Mononuclear cell (primary cell): ENCODE measurements around the gene LHX1. TPM values are rescaled to one million over a fixed set of nuclear protein-coding genes. Genes with fewer than 3 reads are reported as not detected.

Experiments used
- H3K27me3 ChIP-seq: 2 replicates; pipeline ENCODE4 v1.6.0; 2011; ENCODE audit warnings: low read length, control low read depth; ENCODE audit not compliant: insufficient read depth
- H3K4me1 ChIP-seq: 2 replicates; pipeline ENCODE4 v1.5.1; 2011; ENCODE audit warnings: mild to moderate bottlenecking, low read length, control low read depth; ENCODE audit not compliant: insufficient read depth
- H3K4me3 ChIP-seq: 2 replicates; pipeline ENCODE4 v1.5.1; 2011; ENCODE audit warnings: mild to moderate bottlenecking, low read length, moderate library complexity
- H3K9me3 ChIP-seq: 2 replicates; pipeline ENCODE4 v1.5.1; 2011; ENCODE audit warnings: low read depth, mild to moderate bottlenecking, control low read depth, low read length
- total RNA-seq: library from RNA; depleted of rRNA; stranded (reverse); fragments of >200 nt; gene quantifications from one replicate; pipeline ENCODE4 v1.2.3, GENCODE V29; 2012

The LHX1 gene
- not detected for total RNA-seq

- Histone ChIP-seq H3K9me3 (no peaks in the 10 kb centered on the region), H3K4me1 (peaks cover 72% of the 10 kb centered on the region), H3K27me3 (peaks cover 97% of the 10 kb centered on the region), H3K4me3 (no peak within 1 kb of the TSS)
Observed at GRCh38 chr17:36937001-36937958, at the start of gene LHX1. Gene LHX1, plus strand, starts transcription at chr17:36937475. Its CDS starts 723 bp downstream, at chr17:36938198.

DNA sequence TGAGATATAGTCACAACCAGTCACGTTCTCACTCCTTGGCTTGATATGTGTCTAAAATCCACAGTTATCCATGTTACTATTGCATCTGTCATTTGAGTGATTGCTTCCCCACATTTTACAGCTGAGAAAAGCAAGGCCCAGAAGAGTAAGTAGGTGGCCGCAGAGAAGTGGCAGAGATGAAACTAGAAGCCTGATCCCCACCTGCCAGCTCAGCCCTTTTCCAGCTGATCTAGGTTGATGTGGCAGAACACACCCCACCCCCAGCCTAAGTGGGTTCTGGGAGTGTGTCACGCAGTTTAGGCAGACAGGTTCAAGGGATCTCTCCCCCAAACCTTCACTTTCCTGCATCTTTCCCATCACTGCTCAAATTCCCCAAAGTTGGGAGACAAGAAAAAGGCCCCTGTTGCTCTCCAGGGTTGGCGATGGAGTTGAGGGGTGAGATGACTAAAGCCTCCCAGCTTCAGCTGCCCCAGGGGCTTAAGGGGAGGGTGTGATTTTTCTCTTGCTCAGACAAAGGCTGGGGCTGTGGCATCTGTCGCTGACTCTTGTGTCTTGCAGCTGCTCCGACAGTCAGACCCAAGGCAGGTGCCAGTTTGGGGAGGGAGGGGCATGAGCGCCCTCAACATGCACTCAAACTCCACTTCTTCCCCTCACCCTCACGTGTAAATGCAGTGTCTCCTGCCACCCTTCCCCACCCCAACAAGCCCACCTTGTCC, 48.9 kb upstream of the LHX1 start:
- no peak overlapping the region for H3K4me3 ChIP-seq
- no peaks in the 10 kb centered on the region for H3K9me3 ChIP-seq
- H3K4me1 ChIP-seq = no peaks in the 10 kb centered on the region
- H3K27me3 ChIP-seq = peaks cover 13% of the 10 kb centered on the region

DNA sequence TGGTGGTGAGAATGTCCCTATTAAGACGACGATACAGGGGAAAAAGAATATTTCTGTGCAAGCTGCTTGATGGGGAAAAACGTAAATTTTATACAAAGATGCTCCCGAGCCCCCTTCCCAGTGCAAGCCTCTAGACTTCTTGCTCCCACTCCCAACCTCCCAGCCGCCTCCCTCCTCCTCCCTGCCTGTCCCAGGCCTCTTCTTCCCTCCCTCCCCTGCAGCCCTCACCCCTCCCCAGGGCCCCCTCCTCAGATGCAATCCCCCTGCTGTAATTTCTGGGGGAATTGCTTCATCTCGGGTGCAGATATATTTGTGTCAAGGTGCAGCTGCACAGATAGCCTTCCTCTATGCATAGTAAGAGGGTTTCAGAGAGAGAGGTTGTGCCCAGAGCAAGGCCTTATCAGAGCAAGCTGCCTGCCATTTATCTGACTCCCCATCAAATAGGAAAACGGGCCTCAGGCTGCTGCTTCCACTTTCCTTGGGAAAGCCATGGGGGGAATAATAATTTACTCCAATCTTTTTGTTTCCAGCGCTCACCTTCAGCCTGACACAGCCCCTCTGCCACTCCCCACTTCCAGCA, 47.4 kb upstream of the LHX1 start:
- Histone ChIP-seq H3K27me3 (peaks cover 7% of the 10 kb centered on the region), H3K4me3 (no peak overlapping the region), H3K4me1 (no peaks in the 10 kb centered on the region), H3K9me3 (no peaks in the 10 kb centered on the region)

DNA sequence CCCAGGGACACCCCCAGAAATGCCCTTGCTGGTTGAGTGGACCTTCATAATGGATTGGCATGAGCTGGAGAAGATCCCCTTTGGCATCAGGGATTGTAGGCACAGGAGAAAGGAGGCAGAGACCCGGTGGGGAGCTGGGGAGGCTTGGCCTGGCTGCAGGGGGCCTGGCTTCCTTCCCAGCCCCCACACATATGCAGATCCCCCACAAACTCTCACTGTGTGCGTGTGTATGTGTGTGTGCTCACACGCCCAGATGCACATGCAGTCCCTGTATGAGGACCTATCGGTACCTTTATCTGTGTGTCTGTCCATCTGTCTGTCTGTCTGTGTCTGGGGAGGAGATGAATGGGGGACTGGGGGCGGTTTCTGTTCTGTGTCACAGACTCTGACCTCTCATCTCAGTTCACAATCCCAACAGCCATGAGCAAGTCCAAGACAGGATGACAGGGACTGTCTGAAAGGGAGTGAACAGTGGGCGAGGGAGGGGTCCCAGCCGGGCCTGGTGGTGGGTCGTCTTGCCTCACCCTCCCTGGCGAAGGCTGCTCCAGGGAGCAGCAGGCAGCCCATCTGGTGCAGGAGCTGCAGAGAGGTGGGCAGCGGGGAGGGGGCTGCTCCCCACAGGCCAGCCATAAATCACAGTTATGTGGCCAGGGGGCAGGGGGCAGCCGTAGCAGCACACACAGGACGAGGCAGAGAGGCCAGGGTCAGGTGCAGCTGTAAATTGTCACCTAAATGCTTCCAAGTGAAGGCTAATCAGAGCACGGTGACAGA, 46.7 kb upstream of the LHX1 start:
- Histone ChIP-seq H3K4me3 (no peak overlapping the region), H3K9me3 (no peaks in the 10 kb centered on the region), H3K27me3 (peaks cover 4% of the 10 kb centered on the region), H3K4me1 (no peaks in the 10 kb centered on the region)

- Histone ChIP-seq H3K4me1 (no peaks in the 10 kb centered on the region), H3K9me3 (no peaks in the 10 kb centered on the region), H3K27me3 (peaks cover under 1% of the 10 kb centered on the region), H3K4me3 (no peak overlapping the region)
Observed at GRCh38 chr17:36892112-36892838, 45.0 kb upstream of the LHX1 start.

GRCh38 chr17:36894177-36894576, 43.1 kb upstream of the LHX1 start:
- Histone ChIP-seq H3K4me1 (no peaks in the 10 kb centered on the region), H3K9me3 (no peaks in the 10 kb centered on the region), H3K27me3 (no peaks in the 10 kb centered on the region), H3K4me3 (no peak overlapping the region)

GRCh38 chr17:36894925-36895324, 42.4 kb upstream of the LHX1 start:
- no peak overlapping the region for H3K4me3 ChIP-seq
- no peaks in the 10 kb centered on the region for H3K27me3 ChIP-seq
- H3K4me1 ChIP-seq = no peaks in the 10 kb centered on the region
- H3K9me3 ChIP-seq = no peaks in the 10 kb centered on the region

DNA sequence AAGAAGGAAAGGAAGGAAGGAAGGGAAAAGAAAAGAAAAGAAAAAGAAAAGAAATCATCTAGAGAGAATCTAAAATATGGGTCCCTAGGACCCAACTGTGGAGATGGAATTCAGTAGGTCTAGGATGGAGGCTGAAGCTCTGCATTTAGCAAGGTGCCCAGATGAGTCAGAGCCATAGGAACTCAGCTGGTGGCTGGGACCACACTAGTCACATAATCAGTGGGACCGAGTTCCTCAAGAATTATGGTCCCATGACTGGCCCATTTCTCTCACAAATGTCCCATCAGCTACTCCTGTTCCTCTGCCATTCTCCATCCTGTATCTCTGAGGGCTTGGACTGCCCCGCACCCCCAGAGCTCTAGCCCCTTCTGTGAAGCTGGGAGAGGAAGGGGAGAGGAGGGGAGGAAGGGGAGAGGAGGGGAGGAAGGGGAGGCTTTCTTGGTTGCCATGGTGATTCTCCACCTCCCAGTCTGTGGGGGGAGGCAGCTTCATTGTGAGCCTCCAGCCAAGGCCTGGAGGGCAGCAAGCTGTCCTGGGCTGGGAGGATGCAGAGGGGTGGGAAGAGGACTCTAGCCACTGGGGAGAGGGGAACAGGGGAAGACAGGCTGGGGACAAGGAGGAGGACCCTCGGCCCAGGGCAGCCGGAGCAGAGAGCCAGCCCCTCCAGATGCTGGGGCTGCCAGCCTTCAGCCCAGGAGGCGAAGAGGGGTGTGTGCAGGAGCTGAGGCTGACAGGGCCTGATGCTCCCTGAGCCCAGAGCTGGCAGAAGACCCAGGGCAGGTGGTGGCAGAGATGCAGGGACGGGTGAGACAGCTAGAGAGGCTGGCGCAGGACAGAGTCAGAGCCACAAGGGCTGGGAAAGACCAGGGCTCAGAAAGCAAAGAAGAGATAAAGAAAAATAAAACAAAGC, 37.8 kb upstream of the LHX1 start:
- Histone ChIP-seq H3K4me1 (no peaks in the 10 kb centered on the region), H3K27me3 (no peaks in the 10 kb centered on the region), H3K9me3 (no peaks in the 10 kb centered on the region), H3K4me3 (no peak overlapping the region)

GRCh38 chr17:36900160-36900512, 37.1 kb upstream of the LHX1 start:
- Histone ChIP-seq H3K9me3 (no peaks in the 10 kb centered on the region), H3K27me3 (no peaks in the 10 kb centered on the region), H3K4me3 (no peak overlapping the region), H3K4me1 (no peaks in the 10 kb centered on the region)

DNA sequence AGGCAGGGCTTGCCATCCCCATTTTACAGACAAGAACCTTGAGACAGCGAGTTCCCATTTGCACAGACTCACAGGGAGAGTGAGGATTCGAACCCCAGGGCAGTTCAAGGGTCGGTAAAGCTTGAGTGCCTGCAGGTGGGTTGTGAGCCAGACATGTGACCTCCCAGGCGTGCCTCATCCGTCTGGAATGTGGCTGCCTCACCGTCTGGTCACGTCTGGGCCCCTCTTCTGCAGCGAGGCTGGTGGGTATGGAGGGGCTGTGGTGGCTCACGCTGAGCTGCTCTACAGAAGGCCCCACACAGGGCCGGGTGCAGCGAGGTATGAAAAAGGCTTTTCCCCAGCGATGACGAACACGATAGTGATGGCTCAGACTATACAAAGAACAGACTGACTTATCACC, 35.8 kb upstream of the LHX1 start:
- Histone ChIP-seq H3K9me3 (no peaks in the 10 kb centered on the region), H3K27me3 (no peaks in the 10 kb centered on the region), H3K4me1 (no peaks in the 10 kb centered on the region), H3K4me3 (no peak overlapping the region)

DNA sequence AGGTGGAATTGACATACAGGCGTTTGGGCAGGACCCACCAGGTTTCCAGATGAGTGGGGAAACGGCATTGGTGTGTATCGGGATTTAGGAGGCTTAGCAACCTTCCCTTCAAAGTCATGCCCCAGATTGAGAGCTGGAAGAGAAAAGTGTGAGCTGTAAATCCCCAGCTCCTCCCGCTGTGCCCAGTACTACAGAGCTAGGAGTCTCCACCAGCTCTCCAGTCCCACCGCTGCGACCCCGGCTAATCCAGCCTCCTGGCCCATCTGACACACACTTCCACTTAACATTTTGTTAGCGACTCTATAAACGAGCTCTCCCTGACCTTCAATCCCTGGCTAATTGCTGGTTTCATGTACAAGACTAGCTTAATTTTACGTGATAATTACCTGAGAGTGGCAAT, 29.9 kb upstream of the LHX1 start:
- no peaks in the 10 kb centered on the region for H3K4me1 ChIP-seq
- peaks cover 7% of the 10 kb centered on the region for H3K27me3 ChIP-seq
- no peak overlapping the region for H3K4me3 ChIP-seq
- no peaks in the 10 kb centered on the region for H3K9me3 ChIP-seq

GRCh38 chr17:36910513-36910912, 26.8 kb upstream of the LHX1 start:
- Histone ChIP-seq H3K27me3 (peaks cover 7% of the 10 kb centered on the region), H3K4me1 (no peaks in the 10 kb centered on the region), H3K4me3 (no peak overlapping the region), H3K9me3 (no peaks in the 10 kb centered on the region)

GRCh38 chr17:36911001-36911400, 26.3 kb upstream of the LHX1 start:
- no peaks in the 10 kb centered on the region for H3K4me1 ChIP-seq

More at GRCh38 chr17:36911001-36911400, 26.3 kb upstream of the LHX1 start:
- H3K27me3 ChIP-seq = peaks cover 7% of the 10 kb centered on the region
- no peak overlapping the region for H3K4me3 ChIP-seq
- H3K9me3 ChIP-seq = no peaks in the 10 kb centered on the region
